HG03469 (cell line): ENCODE results near the gene CFP.

Experiments used
- ATAC-seq: cut with Tn5 transposase; IDR thresholded peaks from one replicate; pipeline ENCODE4 v1.9.1; 2021; ENCODE audit warnings: mild to moderate bottlenecking, moderate library complexity, moderate number of reproducible peaks; ENCODE audit not compliant: unreplicated experiment

Gene CFP

GRCh38 chrX:47638816-47639215 lies 9.1 kb upstream of the CFP start:
- no peak for ATAC-seq

- ATAC-seq = no peak
Measured at GRCh38 chrX:47637546-47638195, 7.9 kb upstream of the CFP start.

- no peak for ATAC-seq
Measured at GRCh38 chrX:47634871-47635575, 5.3 kb upstream of the CFP start.

GRCh38 chrX:47633689-47634590 lies 4.2 kb upstream of the CFP start:
- no peak for ATAC-seq

GRCh38 chrX:47632666-47633065 lies 2.9 kb upstream of the CFP start:
- ATAC-seq = no peak

GRCh38 chrX:47631676-47632075 lies 1.9 kb upstream of the CFP start:
- ATAC-seq = no peak

- no peak for ATAC-seq
Measured at GRCh38 chrX:47628982-47629381, 748 bp downstream of the CFP start.

- ATAC-seq = no peak
Measured at GRCh38 chrX:47625365-47625764, 4.4 kb downstream of the CFP start.

GRCh38 chrX:47623540-47624027 lies 6.1 kb downstream of the CFP start:
- ATAC-seq = no peak

GRCh38 chrX:47621851-47622250 lies 7.9 kb downstream of the CFP start:
- ATAC-seq = no peak

- ATAC-seq = no peak
Measured at GRCh38 chrX:47620303-47620685, 9.4 kb downstream of the CFP start.

GRCh38 chrX:47619486-47620302 lies 10.0 kb downstream of the CFP start, which contains the start of gene SYN1:
Gene SYN1, minus strand, starts transcription at chrX:47619857. Its CDS starts 129 bp downstream, at chrX:47619728.
- ATAC-seq = no peak

- ATAC-seq = no peak
Measured at GRCh38 chrX:47618923-47619485, 10.7 kb downstream of the CFP start.

GRCh38 chrX:47614618-47615017 lies 15.1 kb downstream of the CFP start:
- ATAC-seq = no peak

GRCh38 chrX:47613082-47613481 lies 16.6 kb downstream of the CFP start:
- ATAC-seq = no peak

GRCh38 chrX:47612418-47612817 lies 17.3 kb downstream of the CFP start:
- no peak for ATAC-seq

- no peak for ATAC-seq
Measured at GRCh38 chrX:47611926-47612325, 17.8 kb downstream of the CFP start.

- ATAC-seq = no peak
Measured at GRCh38 chrX:47611489-47611888, 18.2 kb downstream of the CFP start.

GRCh38 chrX:47610511-47610910 lies 19.2 kb downstream of the CFP start:
- ATAC-seq = no peak

- ATAC-seq = no peak
Measured at GRCh38 chrX:47608130-47608810, 21.5 kb downstream of the CFP start.
